PC-9 (cell line): ENCODE data around the gene HJV. TPM values are rescaled to one million over a fixed set of nuclear protein-coding genes. Genes with fewer than 3 reads are reported as not detected.

Experiments
- BruUV-seq: library from RNA; stranded (reverse); fragments of 400-500 nt; replicated peaks from 2 replicates; lab custom pipeline; 2021; lab: Mats Ljungman, UMichigan
- CTCF ChIA-PET: fragments of 300-600 bp; sonication (Branson Sonifier 250); formaldehyde crosslinking; loops from one replicate; lab custom pipeline; 2022; ENCODE audit warnings: antibody characterized with exemption; lab: Charles Lee
- POLR2A ChIA-PET: fragments of 300-600 bp; sonication (Branson Sonifier 250); formaldehyde crosslinking; loops from one replicate; lab custom pipeline; 2022; ENCODE audit warnings: antibody characterized with exemption; ENCODE audit not compliant: unreplicated experiment; lab: Charles Lee
- DNase-seq, 2 experiments: peaks; one replicate each; pipeline versions ENCODE4 v3.0.0 to v3.0.0-alpha.2; 2015 to 2022; ENCODE audit warnings: mixed read lengths in 1 of 2
- H2AFZ ChIP-seq: fragments of 200-600 bp; sonication (generic); 2 replicates; pipeline ENCODE4 v1.8.1; 2017; ENCODE audit warnings: antibody characterized with exemption
- H3F3A ChIP-seq: fragments of 200-600 bp; sonication (generic); 2 replicates; pipeline ENCODE4 v1.8.1; 2017; ENCODE audit warnings: antibody characterized with exemption, mild to moderate bottlenecking, low read depth; ENCODE audit not compliant: insufficient read depth
- H3K27ac ChIP-seq: fragments of 200-600 bp; sonication (generic); 2 replicates; pipeline ENCODE4 v1.6.1; 2016; ENCODE audit warnings: mixed run types
- H3K27me3 ChIP-seq: fragments of 200-600 bp; sonication (generic); 2 replicates; pipeline ENCODE4 v1.6.1; 2016; ENCODE audit warnings: low read depth, mixed run types; ENCODE audit not compliant: insufficient read depth
- H3K36me3 ChIP-seq: fragments of 200-600 bp; sonication (generic); 2 replicates; pipeline ENCODE4 v1.6.1; 2016; ENCODE audit warnings: low read depth, mixed run types
- H3K4me1 ChIP-seq: fragments of 200-600 bp; sonication (generic); replicated peaks from 2 replicates; pipeline ENCODE4 v1.6.1; 2016; ENCODE audit warnings: mixed run types; ENCODE audit not compliant: insufficient read depth
- H3K4me2 ChIP-seq: fragments of 200-600 bp; sonication (generic); 2 replicates; pipeline ENCODE4 v1.6.1; 2017; ENCODE audit warnings: mixed run types
- H3K4me3 ChIP-seq: fragments of 200-600 bp; sonication (generic); 2 replicates; pipeline ENCODE4 v1.6.1; 2016; ENCODE audit warnings: mixed run types
- H3K79me2 ChIP-seq: fragments of 200-600 bp; sonication (generic); 2 replicates; pipeline ENCODE4 v1.6.1; 2017; ENCODE audit warnings: low read depth, mixed run types
- H3K9me2 ChIP-seq: fragments of 200-600 bp; sonication (generic); 2 replicates; pipeline ENCODE4 v1.8.1; 2017; ENCODE audit warnings: mild to moderate bottlenecking; ENCODE audit not compliant: insufficient read depth
- H3K9me3 ChIP-seq: fragments of 200-600 bp; sonication (generic); 2 replicates; pipeline ENCODE4 v1.8.1; 2016; ENCODE audit warnings: low read depth; ENCODE audit not compliant: insufficient read depth
- H4K20me1 ChIP-seq: fragments of 200-600 bp; sonication (generic); 2 replicates; pipeline ENCODE4 v1.8.1; 2017; ENCODE audit not compliant: insufficient read depth
- EZH2 ChIP-seq: fragments of 200-600 bp; sonication (generic); IDR thresholded peaks from 2 replicates; pipeline ENCODE4 v1.8.0; 2017; ENCODE audit warnings: antibody characterized with exemption, low read depth
- intact Hi-C: fragments of 100-400 bp; cut with micrococcal nuclease; formaldehyde crosslinking; loops from one replicate; pipeline ENCODE4 v1.10.0; 2022; ENCODE audit not compliant: unreplicated experiment
- total RNA-seq: library from RNA; stranded (reverse); gene quantifications from 2 replicates; pipeline ENCODE4 v1.2.3, GENCODE V29; 2021
- TF ChIP-seq, protein P1 (sequence below): fragments of 200-600 bp; sonication (generic); conservative IDR thresholded peaks from 2 replicates; pipeline ENCODE4 v1.6.1; 2017; ENCODE audit warnings: mixed run types, antibody characterized with exemption, mild to moderate bottlenecking, moderate library complexity

Gene HJV
- total RNA-seq, 1 experiment from 2014 or later: not detected

DNA sequence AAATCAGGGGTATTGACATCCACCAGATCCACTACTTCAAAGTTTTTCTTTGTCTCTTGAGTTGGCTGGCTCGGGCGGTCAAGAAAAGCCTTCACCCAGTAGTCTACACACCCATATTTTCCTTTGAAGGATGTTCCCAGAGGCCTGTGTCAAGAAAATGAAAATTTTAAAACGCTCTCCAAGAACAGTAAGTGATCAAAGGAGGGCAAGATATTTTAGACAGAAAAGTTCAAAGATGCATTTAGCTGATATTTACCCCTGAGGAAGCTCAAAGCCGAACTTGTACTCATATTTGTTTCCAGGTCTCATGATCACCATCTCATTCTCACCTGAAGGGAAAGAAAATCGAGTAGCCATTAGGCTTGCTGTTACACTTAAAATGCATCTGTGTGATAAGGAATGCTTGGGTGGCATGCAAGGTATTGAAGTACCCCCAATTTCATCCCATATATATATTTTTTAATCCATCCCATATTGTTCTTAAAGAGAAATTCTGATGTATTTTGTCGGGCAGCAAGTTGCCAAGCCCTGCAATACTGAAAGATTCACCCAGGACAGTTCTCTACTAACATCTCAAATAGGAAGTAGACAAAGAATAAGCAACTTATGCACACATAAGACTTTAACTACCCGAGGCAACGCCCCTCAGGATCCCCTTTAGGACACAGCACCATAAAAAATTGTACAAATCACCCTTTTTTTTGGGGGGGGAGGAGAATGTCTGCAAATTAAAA, 26.2 kb downstream of the HJV start:
- CTCF ChIA-PET: no interaction called here
- Histone ChIP-seq H3K27me3 (no peaks in the 10 kb centered on the region), H3F3A (peaks cover 75% of the 10 kb centered on the region), H3K36me3 (peaks cover 36% of the 10 kb centered on the region), H4K20me1 (peaks cover 41% of the 10 kb centered on the region), H3K9me3 (no peaks in the 10 kb centered on the region), H3K4me1 (peaks cover 75% of the 10 kb centered on the region), H3K27ac (peak overlapping the region; percentile 78), H3K4me2 (peak overlapping the region; percentile 91), H2AFZ (no peak overlapping the region), H3K4me3 (peak overlapping the region; percentile 93), H3K79me2 (peaks cover 40% of the 10 kb centered on the region), H3K9me2 (no peaks in the 10 kb centered on the region)
- TF ChIP-seq EZH2: no peak
- TF ChIP-seq, protein P1, sequence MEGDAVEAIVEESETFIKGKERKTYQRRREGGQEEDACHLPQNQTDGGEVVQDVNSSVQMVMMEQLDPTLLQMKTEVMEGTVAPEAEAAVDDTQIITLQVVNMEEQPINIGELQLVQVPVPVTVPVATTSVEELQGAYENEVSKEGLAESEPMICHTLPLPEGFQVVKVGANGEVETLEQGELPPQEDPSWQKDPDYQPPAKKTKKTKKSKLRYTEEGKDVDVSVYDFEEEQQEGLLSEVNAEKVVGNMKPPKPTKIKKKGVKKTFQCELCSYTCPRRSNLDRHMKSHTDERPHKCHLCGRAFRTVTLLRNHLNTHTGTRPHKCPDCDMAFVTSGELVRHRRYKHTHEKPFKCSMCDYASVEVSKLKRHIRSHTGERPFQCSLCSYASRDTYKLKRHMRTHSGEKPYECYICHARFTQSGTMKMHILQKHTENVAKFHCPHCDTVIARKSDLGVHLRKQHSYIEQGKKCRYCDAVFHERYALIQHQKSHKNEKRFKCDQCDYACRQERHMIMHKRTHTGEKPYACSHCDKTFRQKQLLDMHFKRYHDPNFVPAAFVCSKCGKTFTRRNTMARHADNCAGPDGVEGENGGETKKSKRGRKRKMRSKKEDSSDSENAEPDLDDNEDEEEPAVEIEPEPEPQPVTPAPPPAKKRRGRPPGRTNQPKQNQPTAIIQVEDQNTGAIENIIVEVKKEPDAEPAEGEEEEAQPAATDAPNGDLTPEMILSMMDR: no peak
- POLR2A ChIA-PET: no interaction called here
- intact Hi-C loops: loop anchor here (2.0 kb wide), 1 partner anchor 33 kb away; no protein-coding TSS in a partner anchor
- BruUV-seq: no TSS peak
- no peak for DNase-seq

DNA sequence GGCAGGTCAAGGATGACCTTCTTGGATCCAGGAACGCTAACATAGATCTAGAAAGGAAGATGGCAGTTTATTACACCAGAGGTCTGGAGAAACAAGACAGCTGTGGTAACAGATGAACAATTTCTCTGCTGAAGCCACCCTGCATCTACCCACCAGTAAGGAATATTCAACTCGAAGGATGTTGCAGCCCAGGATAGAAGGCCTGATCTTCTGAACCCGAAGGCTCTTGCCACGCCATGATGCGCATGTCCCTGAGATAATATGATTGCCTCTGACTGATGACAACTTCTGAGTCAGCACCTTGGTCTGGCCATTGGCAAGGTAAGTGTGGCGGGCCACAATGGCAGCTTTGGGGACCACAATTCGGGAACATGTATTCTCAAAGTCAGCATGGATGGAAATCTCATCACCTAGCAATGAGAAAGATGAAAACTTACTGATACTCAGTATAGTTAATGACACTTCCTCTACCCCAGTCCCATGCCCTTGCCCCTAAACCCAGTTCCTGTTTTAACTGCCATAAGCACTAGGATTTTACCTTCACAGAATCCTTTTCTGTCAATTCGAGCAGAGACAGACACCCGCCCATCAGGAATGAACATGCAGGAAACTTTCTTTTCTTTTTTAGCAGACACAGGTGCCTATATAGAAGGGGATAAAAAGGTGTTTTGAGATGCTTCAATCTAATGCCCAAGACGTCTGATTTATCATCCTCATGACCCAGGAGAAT, 27.0 kb downstream of the HJV start:
- H3K4me1 ChIP-seq: peaks cover 69% of the 10 kb centered on the region
- H2AFZ ChIP-seq: no peak overlapping the region
- H3K36me3 ChIP-seq: peaks cover 36% of the 10 kb centered on the region
- no peaks in the 10 kb centered on the region for H3K27me3 ChIP-seq
- ChIA-PET POLR2A (interaction anchor here (0.6 to 0.7 kb wide), 3 partner anchors 9 to 79 kb away, joined by 3 read pairs; no protein-coding TSS in a partner anchor), CTCF (interaction anchor here (0.6 kb wide), 1 partner anchor 10 kb away, joined by 3 read pairs; no protein-coding TSS in a partner anchor)
- peaks cover 74% of the 10 kb centered on the region for H3F3A ChIP-seq
- intact Hi-C loops: loop anchor here (2.0 kb wide), 1 partner anchor 32 kb away; no protein-coding TSS in a partner anchor
- peak overlapping the region; percentile 93 for H3K4me3 ChIP-seq
- no peaks in the 10 kb centered on the region for H3K9me2 ChIP-seq
- no TSS peak for BruUV-seq
- H4K20me1 ChIP-seq: peaks cover 41% of the 10 kb centered on the region
- TF ChIP-seq, protein P1: no peak
- no peak for TF ChIP-seq EZH2
- no peaks in the 10 kb centered on the region for H3K9me3 ChIP-seq
- H3K4me2 ChIP-seq: peak overlapping the region; percentile 91
- peaks cover 40% of the 10 kb centered on the region for H3K79me2 ChIP-seq
- no peak overlapping the region for H3K27ac ChIP-seq
- DNase-seq: no peak

DNA sequence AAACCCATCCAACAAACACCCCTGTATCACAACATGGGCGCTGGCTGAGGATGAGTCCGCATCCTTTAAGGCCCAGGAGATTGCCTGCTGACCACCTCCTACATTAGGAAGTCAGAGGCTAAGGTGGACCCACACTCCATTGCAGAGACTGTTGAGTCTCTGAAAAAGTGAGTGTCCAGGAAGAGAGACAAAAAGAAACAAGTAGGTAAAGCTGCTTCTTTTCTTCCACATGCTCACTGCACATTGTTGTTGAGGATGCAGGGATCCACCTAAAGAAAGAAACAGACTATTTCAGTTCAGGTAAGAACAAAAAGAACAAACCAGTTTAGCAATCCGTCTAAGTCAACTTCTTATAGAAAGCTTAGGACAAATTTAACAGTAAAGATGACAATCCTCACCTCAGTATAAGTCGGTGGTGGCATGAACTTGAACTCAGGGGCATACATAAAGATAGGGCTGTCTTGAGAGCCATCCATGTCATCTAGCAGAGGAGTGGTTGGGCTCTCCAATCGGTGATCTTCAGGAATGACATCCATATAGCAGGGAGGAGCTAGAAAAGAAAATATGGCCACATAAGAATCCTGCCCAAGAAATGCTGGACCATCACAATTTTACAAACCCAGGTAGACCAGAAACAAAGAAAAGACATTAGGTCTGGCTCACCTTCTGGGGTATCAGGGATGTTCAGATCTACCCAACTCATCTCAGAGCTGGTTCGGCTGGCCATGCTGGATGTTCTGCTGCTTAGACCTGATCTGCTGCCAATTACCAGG, 27.7 kb downstream of the HJV start:
- Histone ChIP-seq H3K36me3 (peaks cover 36% of the 10 kb centered on the region), H4K20me1 (peaks cover 41% of the 10 kb centered on the region), H3F3A (peaks cover 71% of the 10 kb centered on the region), H3K79me2 (peaks cover 40% of the 10 kb centered on the region), H3K4me3 (peak overlapping the region; percentile 93), H3K27ac (no peak overlapping the region), H3K4me1 (peaks cover 62% of the 10 kb centered on the region), H2AFZ (no peak overlapping the region), H3K27me3 (no peaks in the 10 kb centered on the region), H3K9me3 (no peaks in the 10 kb centered on the region), H3K9me2 (no peaks in the 10 kb centered on the region), H3K4me2 (peak overlapping the region; percentile 91)
- intact Hi-C loops: loop anchor here (2.0 kb wide), 1 partner anchor 31 kb away; no protein-coding TSS in a partner anchor
- TF ChIP-seq EZH2: no peak
- TF ChIP-seq, protein P1: no peak
- CTCF ChIA-PET: interaction anchor here (0.6 kb wide), 1 partner anchor 10 kb away, joined by 3 read pairs; no protein-coding TSS in a partner anchor
- no peak for DNase-seq
- POLR2A ChIA-PET: interaction anchor here (0.6 to 0.7 kb wide), 3 partner anchors 8 to 79 kb away, joined by 3 read pairs; no protein-coding TSS in a partner anchor
- BruUV-seq: no TSS peak
